Pancreas (tissue), 10 donors: ENCODE data around the gene ZNF574. TPM values are rescaled to one million over a fixed set of nuclear protein-coding genes. Genes with fewer than 3 reads are reported as not detected.
A peak's percentile ranks its signal among the peaks of the same experiment; 100 is the strongest.

ENCODE experiments used
- ATAC-seq, 4 donors: fragments of 200-7000 bp; cut with Tn5 transposase; one replicate each; pipeline versions ENCODE4 v1.8.0 to v1.9.1; 2020; ENCODE audit warnings: mild to moderate bottlenecking in 4 of 4, moderate library complexity in 4 of 4
- DNase-seq, 6 donors: peaks; one replicate each; pipeline ENCODE4 v3.0.0-alpha.2; 2020
- FAIRE-seq: peaks from 2 replicates; lab custom pipeline; 2012; peaks lifted over from hg19 to GRCh38; lab: Jason Lieb, UNC
- H3K27ac ChIP-seq, 4 donors: fragments of 200-600 bp; sonication (generic); 1 replicate in 3 of 4; 2 replicates in 1 of 4; pipeline versions ENCODE4 v1.5.0 to v1.8.0; 2020
- H3K27me3 ChIP-seq, 4 donors: fragments of 200-600 bp; one replicate each; pipeline ENCODE4 v1.8.0; 2021
- H3K36me3 ChIP-seq, 3 donors: fragments of 200-600 bp; sonication (generic) in 1 of 3; one replicate each; pipeline versions ENCODE4 v1.5.0 to v1.8.0; 2020 to 2021
- H3K4me1 ChIP-seq, 3 donors: fragments of 200-600 bp; one replicate each; pipeline ENCODE4 v1.8.0; 2021
- H3K4me3 ChIP-seq, 4 donors: fragments of 200-600 bp; sonication (generic) in 2 of 4; one replicate each; pipeline versions ENCODE4 v1.5.0 to v1.8.0; 2020 to 2021
- H3K9me3 ChIP-seq, 4 donors: fragments of 200-600 bp; one replicate each; pipeline ENCODE4 v1.8.0; 2021
- CTCF ChIP-seq, 4 donors: fragments of 200-600 bp; sonication (generic) in 3 of 4; IDR thresholded peaks; one replicate each; pipeline versions ENCODE4 v1.5.0 to v1.8.0; 2021; ENCODE audit warnings: antibody characterized with exemption in 4 of 4
- WGBS, 2 donors: extraction: QIAGEN DNeasy Blood & Tissue Kit; methylation state at CpG; one replicate each; pipeline ENCODE4 v1.1.7; 2013; 5-methylcytosine and 5-hydroxymethylcytosine counted together
- intact Hi-C, 3 donors: fragments of 100-400 bp; cut with DNase I; formaldehyde crosslinking; loops; one replicate each; pipeline versions ENCODE4 v1.11.1 to v1.14.2; 2022
- polyA plus RNA-seq, 2 donors: library from polyadenylated mRNA; stranded (reverse); fragments of 200-250 nt; gene quantifications; one replicate each; pipeline ENCODE4 v1.2.3, GENCODE V29; 2013
- total RNA-seq, 6 donors: library from RNA; stranded (reverse); fragmentation: NEBNext Ultra II Directional in 4 of 6; extraction: Animal tissue kit (Norgen Biotek cat#: 25700) in 4 of 6; gene quantifications; one replicate each; pipeline versions ENCODE4 v1.2.1 to v1.2.4, GENCODE V29; 2021 to 2023
- donor health status: healthy with polysubstance abuse.
- donor health status: DM: no; HTN: no; CAD: no; lungs with moderate emphysema.
- donor health status: DM: no; HTN: no; CAD: no.
- donor health status: control.
- donor health status: control.
- donor health status: Bipolar disorder and iron deficiency.
- donor health status: DM: yes; HTN: yes; CAD: no.
- donor health status: DM: no; HTN: no; CAD: no.
- donor health status: DM: no; HTN: no; CAD: no.
- donor health status: DM: yes; HTN: yes; CAD: no.

Gene ZNF574
- total and polyA plus RNA-seq, 8 donors: 3.9 to 8.5 (median 5.8) TPM

GRCh38 chr19:42075364-42075615 lies 676 bp upstream of the ZNF574 start:
- H3K4me3 ChIP-seq: peak overlapping the region; percentile 26 to 68 (median 52)
- no peak for TF ChIP-seq CTCF (IDR thresholded peaks at IDR 0.05)
- 0 to 3% methylated on average over 3 of the region's 3 CpGs for WGBS, 2 donors
- H3K27me3 ChIP-seq: no peaks in the 10 kb centered on the region
- DNase-seq (no peak), ATAC-seq (peak in 3 of 4 donors; percentile 1 to 10 (median 7)), FAIRE-seq (no peak)
- peaks cover 0 to 12% (median 10%) of the 10 kb centered on the region in 3 donors for H3K4me1 ChIP-seq
- peaks cover 3 to 17% (median 12%) of the 10 kb centered on the region in 3 donors for H3K36me3 ChIP-seq
- intact Hi-C loops: no loop called here
- no peaks in the 10 kb centered on the region for H3K9me3 ChIP-seq
- peak overlapping the region; percentile 83 to 98 (median 92) for H3K27ac ChIP-seq

GRCh38 chr19:42076380-42076944 lies 496 bp downstream of the ZNF574 start:
- Histone ChIP-seq H3K27ac (peak overlapping the region; percentile 60 to 83 (median 66)), H3K9me3 (no peaks in the 10 kb centered on the region), H3K36me3 (peaks cover 7 to 29% (median 23%) of the 10 kb centered on the region in 3 donors), H3K27me3 (no peaks in the 10 kb centered on the region), H3K4me1 (peaks cover 0 to 12% (median 10%) of the 10 kb centered on the region in 3 donors), H3K4me3 (peak overlapping the region; percentile 59 to 83 (median 66))
- FAIRE-seq (no peak), DNase-seq (peak in 3 of 6 donors; percentile 54 to 80 (median 72)), ATAC-seq (no peak)
- intact Hi-C loops: no loop called here
- TF ChIP-seq CTCF (IDR thresholded peaks at IDR 0.05): no peak
- 0 to 1% methylated on average over 28 to 33 of the region's 33 CpGs for WGBS, 2 donors

GRCh38 chr19:42078058-42078457 lies 2.1 kb downstream of the ZNF574 start:
- H3K9me3 ChIP-seq: no peaks in the 10 kb centered on the region
- no peaks in the 10 kb centered on the region for H3K27me3 ChIP-seq
- H3K4me1 ChIP-seq: peaks cover 0 to 12% (median 10%) of the 10 kb centered on the region in 3 donors
- FAIRE-seq: no peak
- intact Hi-C loops: no loop called here
- no peak for DNase-seq
- H3K36me3 ChIP-seq: peaks cover 7 to 29% (median 23%) of the 10 kb centered on the region in 3 donors
- TF ChIP-seq CTCF (IDR thresholded peaks at IDR 0.05): no peak
- no peak for ATAC-seq
- H3K27ac ChIP-seq: no peak overlapping the region
- 84 to 88% methylated on average over 1 of the region's 1 CpG for WGBS, 2 donors
- H3K4me3 ChIP-seq: no peak overlapping the region

- peaks cover 7 to 29% (median 23%) of the 10 kb centered on the region in 3 donors for H3K36me3 ChIP-seq
- FAIRE-seq: no peak
- intact Hi-C loops: no loop called here
Measured at GRCh38 chr19:42078538-42079275, 2.7 kb downstream of the ZNF574 start.

More at GRCh38 chr19:42078538-42079275, 2.7 kb downstream of the ZNF574 start:
- WGBS, 2 donors: 71% methylated on average over 15 of the region's 15 CpGs
- no peak overlapping the region for H3K4me3 ChIP-seq
- ATAC-seq (no peak), DNase-seq (no peak)
- no peaks in the 10 kb centered on the region for H3K27me3 ChIP-seq
- TF ChIP-seq CTCF (IDR thresholded peaks at IDR 0.05): no peak
- H3K9me3 ChIP-seq: no peaks in the 10 kb centered on the region
- peaks cover 0 to 12% (median 10%) of the 10 kb centered on the region in 3 donors for H3K4me1 ChIP-seq
- no peak overlapping the region for H3K27ac ChIP-seq
